MCF 10A (cell line): ENCODE data around the gene OXT. TPM values are rescaled to one million over a fixed set of nuclear protein-coding genes. Genes with fewer than 3 reads are reported as not detected.
"Not testable (repeated sequence)": the region's sequence is repeated elsewhere in the genome, so short reads cannot be mapped to it uniquely, and the experiment has no call there.

ENCODE experiments used
- BruUV-seq: library from RNA; stranded (reverse); fragments of 400-500 nt; replicated peaks from 2 replicates; lab custom pipeline; 2021; lab: Mats Ljungman, UMichigan
- CTCF ChIA-PET: fragments of 300-600 bp; sonication (Branson Sonifier 250); formaldehyde crosslinking; extraction: SDS; loops from one replicate; lab custom pipeline; 2021; ENCODE audit warnings: antibody characterized with exemption, inconsistent platforms; lab: Yijun Ruan, JAX
- POLR2A ChIA-PET: fragments of 300-600, 350-650 bp; sonication (Branson Sonifier 250); formaldehyde crosslinking; extraction: SDS; loops from one replicate; lab custom pipeline; 2020; ENCODE audit warnings: antibody characterized with exemption, inconsistent platforms; lab: Yijun Ruan, JAX
- DNase-seq: peaks from one replicate; pipeline ENCODE4 v3.0.0-alpha.2; 2018; ENCODE audit not compliant: unreplicated experiment
- H3K27ac Mint-ChIP-seq: one replicate; pipeline ENCODE4 v1.8.0; 2022; ENCODE audit warnings: mild to moderate bottlenecking, low read depth, mixed read lengths; ENCODE audit not compliant: unreplicated experiment
- H3K27me3 Mint-ChIP-seq: one replicate; pipeline ENCODE4 v1.8.0; 2022; ENCODE audit warnings: mixed read lengths; ENCODE audit not compliant: insufficient read depth, unreplicated experiment
- H3K36me3 Mint-ChIP-seq: one replicate; pipeline ENCODE4 v1.8.0; 2022; ENCODE audit warnings: mild to moderate bottlenecking, moderate library complexity, mixed read lengths; ENCODE audit not compliant: insufficient read depth, unreplicated experiment
- H3K4me1 Mint-ChIP-seq: one replicate; pipeline ENCODE4 v1.8.0; 2022; ENCODE audit warnings: mixed read lengths; ENCODE audit not compliant: insufficient read depth, unreplicated experiment
- H3K4me3 Mint-ChIP-seq: one replicate; pipeline ENCODE4 v1.8.0; 2022; ENCODE audit warnings: mild to moderate bottlenecking, moderate library complexity, mixed read lengths; ENCODE audit not compliant: unreplicated experiment
- H3K9me3 Mint-ChIP-seq: one replicate; pipeline ENCODE4 v1.8.0; 2022; ENCODE audit warnings: mixed read lengths; ENCODE audit not compliant: unreplicated experiment
- intact Hi-C: fragments of 100-400 bp; cut with micrococcal nuclease; formaldehyde crosslinking; loops from 2 replicates; pipeline ENCODE4 v1.14.1; 2022
- total RNA-seq: library from RNA; stranded (reverse); gene quantifications from 2 replicates; pipeline ENCODE4 v1.2.3, GENCODE V29; 2022
- TF ChIP-seq, protein P1 (sequence below): fragments of 200-600 bp; IDR thresholded peaks from one replicate; pipeline ENCODE4 v1.8.0; 2022; ENCODE audit warnings: antibody characterized with exemption, mild to moderate bottlenecking; ENCODE audit not compliant: unreplicated experiment

The OXT gene
- total RNA-seq, 1 experiment from 2014 or later = not detected

DNA sequence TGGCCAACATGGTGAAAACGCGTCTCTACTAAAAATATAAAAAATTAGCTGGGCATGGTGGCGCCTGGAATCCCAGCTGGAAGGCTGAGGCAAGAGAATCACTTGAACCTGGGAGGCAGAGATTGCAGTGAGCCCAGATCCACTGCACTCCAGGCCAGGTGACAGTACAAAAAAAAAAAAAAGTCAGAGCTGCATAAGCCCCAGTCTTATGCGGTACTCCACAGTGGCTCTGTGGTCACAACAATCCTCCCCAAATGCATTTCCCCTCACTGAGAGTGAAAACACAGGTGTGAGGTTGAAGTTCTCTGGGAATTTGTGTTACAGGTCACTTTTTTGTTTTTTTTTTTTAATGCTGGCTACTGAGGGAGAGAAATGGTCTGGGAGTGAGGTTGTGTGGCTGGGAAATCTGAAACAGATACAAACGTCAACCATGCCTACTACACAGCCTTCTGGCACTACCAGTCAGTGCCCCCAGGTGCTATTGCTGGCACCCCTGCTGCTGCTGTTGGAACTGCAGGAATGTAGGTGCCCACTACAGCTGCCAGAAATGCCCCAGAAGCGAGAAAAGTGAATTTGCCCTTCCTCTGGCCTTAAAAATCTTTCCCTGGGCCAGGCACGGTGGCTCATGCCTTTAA lies 19.9 kb upstream of the OXT start:
- intact Hi-C loops = loop anchor here (10.0 kb wide), 1 partner anchor 123 kb away; the partner anchor contains the start of gene LZTS3
- no peaks in the 10 kb centered on the region for H3K27me3 Mint-ChIP-seq
- H3K4me3 Mint-ChIP-seq = no peak overlapping the region
- BruUV-seq = no TSS peak
- no peak for DNase-seq
- peaks cover 6% of the 10 kb centered on the region for H3K4me1 Mint-ChIP-seq
- H3K27ac Mint-ChIP-seq = no peak overlapping the region
- TF ChIP-seq, protein P1, sequence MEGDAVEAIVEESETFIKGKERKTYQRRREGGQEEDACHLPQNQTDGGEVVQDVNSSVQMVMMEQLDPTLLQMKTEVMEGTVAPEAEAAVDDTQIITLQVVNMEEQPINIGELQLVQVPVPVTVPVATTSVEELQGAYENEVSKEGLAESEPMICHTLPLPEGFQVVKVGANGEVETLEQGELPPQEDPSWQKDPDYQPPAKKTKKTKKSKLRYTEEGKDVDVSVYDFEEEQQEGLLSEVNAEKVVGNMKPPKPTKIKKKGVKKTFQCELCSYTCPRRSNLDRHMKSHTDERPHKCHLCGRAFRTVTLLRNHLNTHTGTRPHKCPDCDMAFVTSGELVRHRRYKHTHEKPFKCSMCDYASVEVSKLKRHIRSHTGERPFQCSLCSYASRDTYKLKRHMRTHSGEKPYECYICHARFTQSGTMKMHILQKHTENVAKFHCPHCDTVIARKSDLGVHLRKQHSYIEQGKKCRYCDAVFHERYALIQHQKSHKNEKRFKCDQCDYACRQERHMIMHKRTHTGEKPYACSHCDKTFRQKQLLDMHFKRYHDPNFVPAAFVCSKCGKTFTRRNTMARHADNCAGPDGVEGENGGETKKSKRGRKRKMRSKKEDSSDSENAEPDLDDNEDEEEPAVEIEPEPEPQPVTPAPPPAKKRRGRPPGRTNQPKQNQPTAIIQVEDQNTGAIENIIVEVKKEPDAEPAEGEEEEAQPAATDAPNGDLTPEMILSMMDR = no peak
- H3K9me3 Mint-ChIP-seq = no peaks in the 10 kb centered on the region
- CTCF ChIA-PET = interaction anchor here (0.9 to 6.0 kb wide), 6 partner anchors 8 to 264 kb away, joined by 3 to 105 read pairs (median 18); partner anchors contain the start of gene GNRH2
- POLR2A ChIA-PET = no interaction called here
- peaks cover 35% of the 10 kb centered on the region for H3K36me3 Mint-ChIP-seq

DNA sequence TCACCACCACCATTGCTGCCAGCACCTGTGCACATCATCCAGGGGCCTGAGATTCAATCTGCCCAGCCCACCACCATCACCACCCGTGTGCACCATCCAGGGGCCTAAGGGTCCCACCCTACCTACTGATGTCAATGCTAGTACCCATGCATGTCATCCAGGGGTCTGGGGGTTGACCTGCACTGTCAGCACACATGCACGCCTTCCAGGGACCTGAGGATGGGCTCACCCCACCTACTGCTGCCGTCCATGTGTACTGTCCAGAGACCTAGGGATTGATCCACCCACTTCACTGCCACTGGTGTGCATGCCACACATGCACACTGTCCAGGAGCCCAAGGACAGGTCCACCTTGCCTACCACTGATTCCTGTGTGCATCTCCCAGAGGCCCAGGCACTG lies 11.9 kb upstream of the OXT start:
- no TSS peak for BruUV-seq
- DNase-seq = no peak
- H3K9me3 Mint-ChIP-seq = no peaks in the 10 kb centered on the region
- H3K4me1 Mint-ChIP-seq = no peaks in the 10 kb centered on the region
- ChIA-PET CTCF (no interaction called here), POLR2A (no interaction called here)
- no peak overlapping the region for H3K27ac Mint-ChIP-seq
- intact Hi-C loops = loop anchor here (10.0 kb wide), 1 partner anchor 115 kb away; the partner anchor contains the start of gene LZTS3
- TF ChIP-seq, protein P1 = no peak
- no peaks in the 10 kb centered on the region for H3K27me3 Mint-ChIP-seq
- no peak overlapping the region for H3K4me3 Mint-ChIP-seq
- H3K36me3 Mint-ChIP-seq = no peaks in the 10 kb centered on the region

DNA sequence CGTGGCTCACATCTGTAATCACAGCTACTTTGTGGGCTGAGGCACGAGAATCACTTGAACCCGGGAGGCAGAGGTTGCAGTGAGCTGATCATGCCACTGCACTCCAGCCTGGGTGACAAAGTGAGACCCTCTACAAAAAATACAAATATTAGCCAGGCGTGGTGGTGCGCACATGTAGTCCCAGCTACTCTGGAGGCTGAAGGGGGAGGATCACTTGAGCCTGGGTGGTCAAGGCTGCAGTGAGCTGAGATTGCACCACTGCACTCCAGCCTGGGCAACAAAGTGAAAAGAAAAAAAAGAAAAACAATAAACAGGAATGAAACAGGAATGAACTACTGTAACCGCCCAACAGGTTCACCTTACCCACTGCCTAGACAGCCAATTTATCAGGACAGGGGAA lies 7.3 kb upstream of the OXT start:
- H3K9me3 Mint-ChIP-seq, H3K4me1 Mint-ChIP-seq, BruUV-seq, H3K27ac Mint-ChIP-seq, H3K4me3 Mint-ChIP-seq, POLR2A ChIA-PET, DNase-seq, H3K27me3 Mint-ChIP-seq, intact Hi-C loops, H3K36me3 Mint-ChIP-seq: not testable (repeated sequence)
- CTCF ChIA-PET = interaction anchor here (0.6 to 0.9 kb wide), 3 partner anchors 8 to 53 kb away, joined by 3 to 7 read pairs (median 3); no protein-coding TSS in a partner anchor

DNA sequence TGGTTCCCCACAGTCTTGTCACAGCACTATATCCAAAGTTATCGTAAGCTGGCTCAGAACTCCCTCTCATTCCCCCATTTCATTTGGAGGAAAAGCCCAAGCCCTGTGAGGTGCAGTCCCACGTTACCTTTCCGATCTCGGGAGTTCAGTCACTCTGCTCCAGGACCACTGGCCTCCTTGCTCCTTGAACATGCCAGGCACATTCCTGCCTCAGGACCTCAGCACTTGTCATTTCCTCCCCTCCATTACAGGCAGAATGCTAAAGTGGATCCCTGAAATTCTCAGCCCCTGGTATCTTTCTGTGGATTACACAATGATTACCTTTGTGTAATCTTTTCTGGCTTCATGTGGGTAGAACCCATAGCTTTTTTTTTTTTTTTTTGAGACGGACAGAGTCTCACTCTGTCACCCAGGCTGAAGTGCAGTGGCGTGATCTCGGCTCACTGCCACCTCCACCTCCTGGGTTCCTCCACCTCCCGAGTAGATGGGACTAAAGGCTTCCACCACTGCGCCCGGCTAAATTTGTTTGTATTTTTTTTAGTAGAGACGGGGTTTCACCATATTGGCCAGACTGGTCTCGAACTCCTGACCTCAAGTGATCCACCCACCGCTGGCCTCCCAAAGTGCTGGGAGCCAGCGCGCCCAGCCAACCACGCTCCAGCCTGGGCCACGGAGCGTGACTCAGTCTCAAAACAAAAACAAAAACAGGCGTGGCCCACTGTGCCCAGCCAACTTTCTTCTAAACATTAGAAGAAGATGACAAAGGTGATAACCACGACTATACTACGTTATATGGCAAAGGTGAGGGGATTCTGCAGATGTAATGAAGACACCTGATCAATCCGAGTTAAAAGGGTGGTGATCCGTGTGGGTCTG lies 4.0 kb upstream of the OXT start:
- H3K4me1 Mint-ChIP-seq = peaks cover 11% of the 10 kb centered on the region
- ChIA-PET POLR2A (no interaction called here), CTCF (interaction anchor here (0.5 to 1.0 kb wide), 6 partner anchors 10 to 787 kb away, joined by 3 to 7 read pairs (median 3); no protein-coding TSS in a partner anchor)
- H3K27me3 Mint-ChIP-seq = no peaks in the 10 kb centered on the region
- H3K4me3 Mint-ChIP-seq = no peak overlapping the region
- TF ChIP-seq, protein P1 = no peak
- H3K36me3 Mint-ChIP-seq = no peaks in the 10 kb centered on the region
- no peaks in the 10 kb centered on the region for H3K9me3 Mint-ChIP-seq
- DNase-seq = no peak
- intact Hi-C loops = no loop called here
- BruUV-seq = no TSS peak
- no peak overlapping the region for H3K27ac Mint-ChIP-seq
